HG02973 (cell line): Measurements from ENCODE around the gene MESD.

Experiments
- ATAC-seq: cut with Tn5 transposase; IDR thresholded peaks from one replicate; pipeline ENCODE4 v1.9.1; 2021; ENCODE audit warnings: moderate library complexity; ENCODE audit not compliant: unreplicated experiment

MESD gene

GRCh38 chr15:80940851-80941250 lies 48.8 kb downstream of the MESD start:
- no peak for ATAC-seq

DNA sequence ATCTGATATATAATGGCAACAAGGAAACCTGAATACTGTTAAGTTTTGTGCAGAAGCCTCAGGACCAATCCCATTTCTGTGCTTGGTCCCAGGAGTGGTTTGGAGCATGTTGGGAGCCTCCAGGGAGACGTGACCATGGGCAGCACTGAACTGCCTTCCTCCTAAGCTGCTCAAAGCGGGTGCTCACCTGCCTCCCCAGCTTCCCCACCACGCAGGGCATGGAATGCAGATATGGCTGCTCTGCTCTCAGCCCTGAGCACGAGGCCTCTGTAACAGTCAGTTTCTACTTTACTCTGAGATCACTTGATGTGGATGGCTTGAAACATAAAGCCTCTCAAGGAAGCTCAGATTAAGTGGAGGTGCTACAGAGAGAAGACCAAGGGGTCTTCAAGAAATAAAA lies 49.3 kb downstream of the MESD start:
- ATAC-seq: no peak

- no peak for ATAC-seq
Observed at GRCh38 chr15:80939216-80939615, 50.4 kb downstream of the MESD start.

DNA sequence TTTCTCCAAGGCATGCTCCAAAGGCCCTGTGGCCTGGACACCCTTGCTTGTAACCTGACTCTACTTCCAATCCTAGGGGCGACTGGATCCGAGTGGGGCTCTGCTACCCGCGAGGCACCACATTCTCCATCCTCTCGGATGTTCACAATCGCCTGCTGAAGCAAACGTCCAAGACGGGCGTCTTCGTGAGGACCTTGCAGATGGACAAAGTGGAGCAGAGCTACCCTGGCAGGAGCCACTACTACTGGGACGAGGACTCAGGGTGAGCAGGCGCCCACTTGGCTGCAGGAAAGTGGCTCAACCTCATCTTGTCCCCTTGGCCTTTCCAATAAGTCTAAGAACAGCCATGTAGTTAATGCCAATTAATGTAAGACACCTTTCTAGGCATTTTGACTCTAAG lies 51.9 kb downstream of the MESD start:
- no peak for ATAC-seq

- no peak for ATAC-seq
Observed at GRCh38 chr15:80936288-80937078, 53.1 kb downstream of the MESD start.

GRCh38 chr15:80934761-80935221 lies 54.8 kb downstream of the MESD start:
- no peak for ATAC-seq

DNA sequence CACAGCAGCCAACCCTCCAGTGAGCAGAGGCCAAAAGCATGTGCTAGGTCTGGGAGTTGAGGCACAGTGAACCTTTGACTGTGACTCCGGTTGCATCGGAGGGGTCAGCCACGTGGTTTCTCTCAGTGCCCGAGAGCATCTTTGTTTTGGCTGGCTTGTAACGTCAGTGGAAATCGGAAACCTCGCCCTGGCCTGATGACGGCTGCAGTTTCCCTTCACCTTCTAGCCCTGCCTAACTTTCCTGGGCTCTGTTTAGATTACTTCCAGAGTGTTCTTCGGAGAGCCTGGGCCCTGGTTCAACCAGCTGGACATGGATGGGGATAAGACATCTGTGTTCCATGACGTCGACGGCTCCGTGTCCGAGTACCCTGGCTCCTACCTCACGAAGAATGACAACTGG lies 56.6 kb downstream of the MESD start:
- no peak for ATAC-seq

GRCh38 chr15:80932513-80932815 lies 57.2 kb downstream of the MESD start:
- no peak for ATAC-seq

- no peak for ATAC-seq
Observed at GRCh38 chr15:80931721-80932512, 57.7 kb downstream of the MESD start.

- ATAC-seq: no peak
Observed at GRCh38 chr15:80931191-80931590, 58.4 kb downstream of the MESD start.

DNA sequence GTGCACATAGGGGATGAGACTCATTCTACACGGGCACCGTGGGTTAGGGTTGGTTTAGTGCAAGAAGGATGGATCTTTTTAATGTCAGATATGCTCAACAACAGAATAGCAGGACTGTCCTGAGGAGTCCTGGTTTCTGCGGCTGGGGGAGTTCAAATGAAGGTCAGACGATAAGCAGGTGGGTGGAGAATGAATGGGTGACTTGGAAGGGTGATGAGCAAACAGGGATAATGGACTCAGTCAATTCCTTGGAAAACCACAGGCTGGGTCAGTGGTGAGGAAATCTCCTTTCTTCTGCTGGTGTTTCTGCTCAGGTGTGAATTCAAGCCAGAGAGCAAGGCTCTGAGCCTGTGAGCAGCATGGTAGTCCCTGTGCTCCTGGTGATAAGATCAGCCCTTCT lies 59.9 kb downstream of the MESD start:
- no peak for ATAC-seq

GRCh38 chr15:80929225-80929624 lies 60.4 kb downstream of the MESD start:
- no peak for ATAC-seq

DNA sequence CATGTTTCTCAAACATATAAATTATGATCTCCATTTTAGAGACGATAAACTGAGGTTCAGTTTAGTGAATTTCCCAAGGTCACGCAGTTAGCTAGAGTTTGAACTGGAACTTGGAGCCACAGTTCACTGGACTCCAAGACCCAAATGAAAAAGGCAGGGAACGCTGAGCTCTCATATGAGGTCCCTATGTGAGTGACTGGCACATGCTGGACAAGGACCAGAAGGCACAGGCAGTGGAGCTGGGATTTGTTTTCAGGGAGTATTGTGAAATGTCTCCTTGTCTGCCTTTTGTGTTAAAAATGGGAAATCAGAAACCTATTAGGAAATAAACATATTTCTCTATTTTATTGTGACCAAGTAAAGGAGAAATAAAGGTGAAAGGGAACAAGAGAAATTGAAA lies 63.5 kb downstream of the MESD start:
- no peak for ATAC-seq

- ATAC-seq: no peak
Observed at GRCh38 chr15:80925597-80926059, 64.0 kb downstream of the MESD start.

DNA sequence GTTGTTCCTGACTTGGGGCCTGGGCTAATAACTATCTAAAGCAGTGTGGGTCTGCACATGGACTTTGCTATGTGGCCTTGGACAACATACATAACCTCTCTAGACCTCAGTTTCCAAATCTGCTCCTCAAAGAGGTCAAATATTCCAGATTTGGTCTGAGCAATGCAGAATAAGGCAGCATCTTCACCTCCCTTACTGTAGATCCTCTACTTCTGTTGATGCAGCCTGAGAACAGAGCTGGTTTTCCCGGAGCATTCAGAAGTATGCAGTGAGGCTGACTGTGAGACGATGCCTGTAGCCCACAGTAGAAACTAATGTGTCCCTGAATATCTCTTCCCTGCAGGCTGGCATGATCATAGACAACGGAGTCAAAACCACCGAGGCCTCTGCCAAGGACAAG lies 65.3 kb downstream of the MESD start:
- ATAC-seq: no peak

- ATAC-seq: no peak
Observed at GRCh38 chr15:80923668-80924067, 66.0 kb downstream of the MESD start.

- ATAC-seq: no peak
Observed at GRCh38 chr15:80921736-80922410, 67.7 kb downstream of the MESD start.

GRCh38 chr15:80920271-80920699 lies 69.3 kb downstream of the MESD start:
- no peak for ATAC-seq

GRCh38 chr15:80918196-80918783 lies 71.3 kb downstream of the MESD start:
- no peak for ATAC-seq

DNA sequence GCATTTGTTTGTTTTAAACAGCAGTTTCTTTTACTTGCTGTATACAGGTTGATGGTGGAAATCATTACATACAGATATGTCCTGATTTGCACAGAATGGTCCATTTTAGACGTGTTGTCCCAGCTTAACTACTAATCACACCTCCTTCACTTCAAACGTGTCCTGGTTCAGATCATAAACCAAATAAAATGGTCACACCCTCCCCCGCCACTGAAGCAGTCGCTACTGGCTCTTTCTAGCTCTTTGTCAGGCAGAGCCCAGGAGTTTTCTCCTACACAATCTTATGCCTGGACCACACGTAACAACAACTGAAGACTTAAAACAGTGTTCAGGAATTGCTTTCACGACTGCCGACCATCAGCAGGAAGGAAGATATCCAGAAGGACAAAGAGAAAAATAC lies 73.6 kb downstream of the MESD start:
- ATAC-seq: no peak

DNA sequence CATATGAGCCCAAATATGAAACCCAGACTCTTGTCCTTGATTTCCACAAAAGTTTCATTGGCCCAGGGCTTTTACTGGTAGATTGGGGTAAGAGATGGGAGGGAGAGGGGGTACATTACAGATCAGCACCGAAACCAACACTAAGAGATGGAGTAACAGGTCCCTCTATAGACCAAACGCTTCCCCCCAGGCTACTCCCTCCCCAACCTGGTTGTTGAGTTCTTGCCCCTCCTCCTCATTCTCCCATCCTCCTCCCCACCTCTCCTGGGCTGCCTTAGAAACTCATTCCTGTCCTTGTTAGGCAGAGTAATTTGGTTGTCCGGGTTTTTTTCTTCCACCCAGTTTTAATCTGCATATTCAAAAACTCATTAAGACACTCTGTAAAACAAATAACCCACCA lies 74.1 kb downstream of the MESD start:
- no peak for ATAC-seq
